NT2/D1 (cell line): ENCODE measurements around the gene CDC42BPA.

Experiments
- DNase-seq: peaks from one replicate; pipeline ENCODE4 v3.0.0-alpha.2; 2011; ENCODE audit warnings: low read depth, low spot score
- H3K27me3 ChIP-seq: 2 replicates; pipeline ENCODE4 v1.6.0; 2011; ENCODE audit warnings: mild to moderate bottlenecking; ENCODE audit not compliant: insufficient read length, insufficient read depth
- H3K36me3 ChIP-seq: 2 replicates; pipeline ENCODE4 v1.6.1; 2011; ENCODE audit warnings: mild to moderate bottlenecking, low read length, mixed read lengths; ENCODE audit not compliant: insufficient read depth, insufficient read length
- H3K4me1 ChIP-seq: 2 replicates; pipeline ENCODE4 v1.5.1; 2011; ENCODE audit not compliant: insufficient read depth, insufficient read length
- H3K4me3 ChIP-seq: 2 replicates; pipeline ENCODE4 v1.5.1; 2011; ENCODE audit warnings: low read depth; ENCODE audit not compliant: insufficient read length
- H3K9ac ChIP-seq: 2 replicates; pipeline ENCODE4 v1.6.0; 2011; ENCODE audit warnings: low read depth; ENCODE audit not compliant: insufficient read length
- H3K9me3 ChIP-seq: 2 replicates; pipeline ENCODE4 v1.5.1; 2011; ENCODE audit warnings: mild to moderate bottlenecking, low read length; ENCODE audit not compliant: insufficient read depth
- SUZ12 ChIP-seq: IDR thresholded peaks from 2 replicates; pipeline ENCODE4 v1.6.1; 2011; ENCODE audit not compliant: insufficient read length, insufficient read depth; ENCODE audit errors: extremely low read depth
- YY1 ChIP-seq: IDR thresholded peaks from 2 replicates; pipeline ENCODE4 v1.6.1; 2011; ENCODE audit not compliant: insufficient read length, insufficient read depth
- ZNF274 ChIP-seq: IDR thresholded peaks from 2 replicates; pipeline ENCODE4 v1.6.1; 2011; ENCODE audit warnings: mild to moderate bottlenecking, low read depth, low read length

CDC42BPA gene

GRCh38 chr1:227312361-227313025 lies 5.8 kb downstream of the CDC42BPA start:
- H3K36me3 ChIP-seq: peaks cover 12% of the 10 kb centered on the region
- H3K9ac ChIP-seq: no peak overlapping the region
- TF ChIP-seq YY1 (no peak), ZNF274 (no peak), SUZ12 (no peak)
- no peaks in the 10 kb centered on the region for H3K27me3 ChIP-seq
- no peak overlapping the region for H3K4me3 ChIP-seq
- no peaks in the 10 kb centered on the region for H3K4me1 ChIP-seq
- DNase-seq: no peak
- H3K9me3 ChIP-seq: no peaks in the 10 kb centered on the region

GRCh38 chr1:227311389-227312001 lies 6.8 kb downstream of the CDC42BPA start:
- H3K4me1 ChIP-seq: no peaks in the 10 kb centered on the region
- no peaks in the 10 kb centered on the region for H3K27me3 ChIP-seq
- TF ChIP-seq SUZ12: no peak
- no peak for TF ChIP-seq ZNF274
- TF ChIP-seq YY1: no peak
- no peak overlapping the region for H3K9ac ChIP-seq
- H3K36me3 ChIP-seq: peaks cover 12% of the 10 kb centered on the region
- H3K9me3 ChIP-seq: no peaks in the 10 kb centered on the region
- H3K4me3 ChIP-seq: no peak overlapping the region
- DNase-seq: no peak

- Histone ChIP-seq H3K4me3 (no peak overlapping the region), H3K36me3 (peaks cover 12% of the 10 kb centered on the region), H3K4me1 (no peaks in the 10 kb centered on the region), H3K27me3 (no peaks in the 10 kb centered on the region), H3K9ac (no peak overlapping the region), H3K9me3 (no peaks in the 10 kb centered on the region)
- TF ChIP-seq YY1: no peak
- no peak for TF ChIP-seq SUZ12
- TF ChIP-seq ZNF274: no peak
- DNase-seq: no peak
Observed at GRCh38 chr1:227308367-227309336, 9.6 kb downstream of the CDC42BPA start.

- H3K36me3 ChIP-seq: no peaks in the 10 kb centered on the region
- H3K4me1 ChIP-seq: no peaks in the 10 kb centered on the region
- TF ChIP-seq SUZ12: no peak
- TF ChIP-seq ZNF274: no peak
- no peak for TF ChIP-seq YY1
- no peaks in the 10 kb centered on the region for H3K9me3 ChIP-seq
- no peak overlapping the region for H3K9ac ChIP-seq
- no peaks in the 10 kb centered on the region for H3K27me3 ChIP-seq
- H3K4me3 ChIP-seq: no peak overlapping the region
- DNase-seq: no peak
Observed at GRCh38 chr1:227306689-227307088, 11.6 kb downstream of the CDC42BPA start.

GRCh38 chr1:227305894-227306626 lies 12.2 kb downstream of the CDC42BPA start:
- H3K27me3 ChIP-seq: no peaks in the 10 kb centered on the region

GRCh38 chr1:227304665-227305064 lies 13.6 kb downstream of the CDC42BPA start:
- no peak for DNase-seq
- Histone ChIP-seq H3K9me3 (no peaks in the 10 kb centered on the region), H3K9ac (no peak overlapping the region), H3K4me1 (no peaks in the 10 kb centered on the region), H3K4me3 (no peak overlapping the region), H3K36me3 (no peaks in the 10 kb centered on the region), H3K27me3 (no peaks in the 10 kb centered on the region)
- TF ChIP-seq ZNF274 (no peak), SUZ12 (no peak)

More at GRCh38 chr1:227305894-227306626, 12.2 kb downstream of the CDC42BPA start:
- Histone ChIP-seq H3K9ac (no peak overlapping the region), H3K9me3 (no peaks in the 10 kb centered on the region), H3K36me3 (no peaks in the 10 kb centered on the region), H3K4me3 (no peak overlapping the region), H3K4me1 (no peaks in the 10 kb centered on the region)
- no peak for DNase-seq
- no peak for TF ChIP-seq YY1
- no peak for TF ChIP-seq SUZ12
- TF ChIP-seq ZNF274: no peak
